ENCODE results near the gene COL6A3. TPM values are rescaled to one million over a fixed set of nuclear protein-coding genes. Genes with fewer than 3 reads are reported as not detected.

The COL6A3 gene
- total RNA-seq, 1 experiment from 2014 or later: 0.86 TPM

- BruUV-seq (replicated peaks): no TSS peak
- Histone ChIP-seq H3K27ac (ENCODE audit: low read depth, low read length, poor library complexity, severe bottlenecking) (no peak overlapping the region), H3K4me1 (ENCODE audit: insufficient read depth, low read length, poor library complexity, severe bottlenecking) (no peaks in the 10 kb centered on the region), H3K27me3 (replicated peaks; ENCODE audit: insufficient read depth, low read depth, low read length, poor library complexity) (no peaks in the 10 kb centered on the region), H3K9me3 (ENCODE audit: low read depth, low read length, poor library complexity, severe bottlenecking) (no peaks in the 10 kb centered on the region), H3K36me3 (ENCODE audit: insufficient read depth, low read length, poor library complexity, severe bottlenecking) (no peaks in the 10 kb centered on the region), H3K4me3 (ENCODE audit: low read depth, low read length, poor library complexity, severe bottlenecking) (no peak overlapping the region)
- ChIA-PET CTCF (no interaction called here), POLR2A (ENCODE audit: low non-redundant PET) (no interaction called here)
- TF ChIP-seq EZH2 (IDR thresholded peaks at IDR 0.05; ENCODE audit: borderline replicate concordance, low read depth, low read length, poor library complexity, severe bottlenecking) (no peak), CTCF (conservative IDR thresholded peaks at IDR 0.05; ENCODE audit: low read depth, low read length) (no peak)
- no peak for DNase-seq (ENCODE audit: low spot score)
- intact Hi-C loops (cut with micrococcal nuclease; ENCODE audit: unreplicated experiment): no loop called here
These were observed 45.3 kb upstream of the COL6A3 start for GRCh38 chr2:237459226-237459625.

GRCh38 chr2:237458519-237458918 lies 44.6 kb upstream of the COL6A3 start:
- ChIA-PET CTCF (no interaction called here), POLR2A (ENCODE audit: low non-redundant PET) (no interaction called here)
- BruUV-seq (replicated peaks): no TSS peak
- no peaks in the 10 kb centered on the region for H3K36me3 ChIP-seq (ENCODE audit: insufficient read depth, low read length, poor library complexity, severe bottlenecking)
- no peaks in the 10 kb centered on the region for H3K9me3 ChIP-seq (ENCODE audit: low read depth, low read length, poor library complexity, severe bottlenecking)
- no peaks in the 10 kb centered on the region for H3K4me1 ChIP-seq (ENCODE audit: insufficient read depth, low read length, poor library complexity, severe bottlenecking)
- TF ChIP-seq CTCF (conservative IDR thresholded peaks at IDR 0.05; ENCODE audit: low read depth, low read length): no peak
- TF ChIP-seq EZH2 (IDR thresholded peaks at IDR 0.05; ENCODE audit: borderline replicate concordance, low read depth, low read length, poor library complexity, severe bottlenecking): no peak
- no peak overlapping the region for H3K4me3 ChIP-seq (ENCODE audit: low read depth, low read length, poor library complexity, severe bottlenecking)
- no peak overlapping the region for H3K27ac ChIP-seq (ENCODE audit: low read depth, low read length, poor library complexity, severe bottlenecking)
- H3K27me3 ChIP-seq (replicated peaks; ENCODE audit: insufficient read depth, low read depth, low read length, poor library complexity): no peaks in the 10 kb centered on the region
- DNase-seq (ENCODE audit: low spot score): no peak
- intact Hi-C loops (cut with micrococcal nuclease; ENCODE audit: unreplicated experiment): no loop called here

- no peak for TF ChIP-seq EZH2 (IDR thresholded peaks at IDR 0.05; ENCODE audit: borderline replicate concordance, low read depth, low read length, poor library complexity, severe bottlenecking)
- H3K9me3 ChIP-seq (ENCODE audit: low read depth, low read length, poor library complexity, severe bottlenecking): no peaks in the 10 kb centered on the region
- no peak overlapping the region for H3K27ac ChIP-seq (ENCODE audit: low read depth, low read length, poor library complexity, severe bottlenecking)
- ChIA-PET POLR2A (ENCODE audit: low non-redundant PET) (no interaction called here), CTCF (no interaction called here)
- no peaks in the 10 kb centered on the region for H3K27me3 ChIP-seq (replicated peaks; ENCODE audit: insufficient read depth, low read depth, low read length, poor library complexity)
- H3K36me3 ChIP-seq (ENCODE audit: insufficient read depth, low read length, poor library complexity, severe bottlenecking): no peaks in the 10 kb centered on the region
- H3K4me1 ChIP-seq (ENCODE audit: insufficient read depth, low read length, poor library complexity, severe bottlenecking): no peaks in the 10 kb centered on the region
- H3K4me3 ChIP-seq (ENCODE audit: low read depth, low read length, poor library complexity, severe bottlenecking): no peak overlapping the region
- intact Hi-C loops (cut with micrococcal nuclease; ENCODE audit: unreplicated experiment): no loop called here
- DNase-seq (ENCODE audit: low spot score): no peak
- no TSS peak for BruUV-seq (replicated peaks)
These were observed 43.5 kb upstream of the COL6A3 start for GRCh38 chr2:237457388-237457941.

- ChIA-PET CTCF (no interaction called here), POLR2A (ENCODE audit: low non-redundant PET) (no interaction called here)
- DNase-seq (ENCODE audit: low spot score): no peak
- no peak for TF ChIP-seq CTCF (conservative IDR thresholded peaks at IDR 0.05; ENCODE audit: low read depth, low read length)
- no peak for TF ChIP-seq EZH2 (IDR thresholded peaks at IDR 0.05; ENCODE audit: borderline replicate concordance, low read depth, low read length, poor library complexity, severe bottlenecking)
- no peak overlapping the region for H3K27ac ChIP-seq (ENCODE audit: low read depth, low read length, poor library complexity, severe bottlenecking)
- H3K4me1 ChIP-seq (ENCODE audit: insufficient read depth, low read length, poor library complexity, severe bottlenecking): peaks cover 3% of the 10 kb centered on the region
- H3K27me3 ChIP-seq (replicated peaks; ENCODE audit: insufficient read depth, low read depth, low read length, poor library complexity): no peaks in the 10 kb centered on the region
- H3K36me3 ChIP-seq (ENCODE audit: insufficient read depth, low read length, poor library complexity, severe bottlenecking): no peaks in the 10 kb centered on the region
- no peaks in the 10 kb centered on the region for H3K9me3 ChIP-seq (ENCODE audit: low read depth, low read length, poor library complexity, severe bottlenecking)
- no TSS peak for BruUV-seq (replicated peaks)
- H3K4me3 ChIP-seq (ENCODE audit: low read depth, low read length, poor library complexity, severe bottlenecking): no peak overlapping the region
- intact Hi-C loops (cut with micrococcal nuclease; ENCODE audit: unreplicated experiment): no loop called here
These were observed 42.4 kb upstream of the COL6A3 start for GRCh38 chr2:237456200-237456843.

All from A673 (cell line).